T-helper 1 cell treated with Interleukin-12 subunit alpha and Interleukin-12 subunit beta and Interleukin-4 antibody, amounts not matched to agents 30 μg/mL and 1 μg/mL, for 36 hours (primary cell): ENCODE data around the gene MYO7B.
A peak's percentile ranks its signal among the peaks of the same experiment; 100 is the strongest.

Experiments
- H3K27ac Mint-ChIP-seq: one replicate; pipeline ENCODE4 v1.8.0; 2021; ENCODE audit warnings: mild to moderate bottlenecking, mixed read lengths
- H3K27me3 Mint-ChIP-seq: one replicate; pipeline ENCODE4 v1.8.0; 2021; ENCODE audit warnings: low read depth, mixed read lengths
- H3K36me3 Mint-ChIP-seq: one replicate; pipeline ENCODE4 v1.8.0; 2021; ENCODE audit warnings: low read depth, mixed read lengths
- H3K4me1 Mint-ChIP-seq: one replicate; pipeline ENCODE4 v1.8.0; 2021; ENCODE audit warnings: low read depth, mixed read lengths
- H3K4me3 Mint-ChIP-seq: one replicate; pipeline ENCODE4 v1.8.0; 2021; ENCODE audit warnings: mild to moderate bottlenecking, moderate library complexity, mixed read lengths
- H3K9me3 Mint-ChIP-seq: one replicate; pipeline ENCODE4 v1.8.0; 2021; ENCODE audit warnings: mixed read lengths

The MYO7B gene

GRCh38 chr2:127552846-127553245 is 17.4 kb downstream of the MYO7B start:
- peaks cover 4% of the 10 kb centered on the region for H3K4me1 Mint-ChIP-seq
- no peaks in the 10 kb centered on the region for H3K36me3 Mint-ChIP-seq
- H3K27me3 Mint-ChIP-seq: peaks cover 82% of the 10 kb centered on the region
- peaks cover 14% of the 10 kb centered on the region for H3K9me3 Mint-ChIP-seq
- H3K27ac Mint-ChIP-seq: no peak overlapping the region
- no peak overlapping the region for H3K4me3 Mint-ChIP-seq

GRCh38 chr2:127558911-127559310 is 23.4 kb downstream of the MYO7B start:
- Mint-ChIP-seq H3K36me3 (peaks cover 4% of the 10 kb centered on the region), H3K4me3 (no peak overlapping the region), H3K27me3 (peaks cover 70% of the 10 kb centered on the region), H3K27ac (no peak overlapping the region), H3K4me1 (peaks cover 15% of the 10 kb centered on the region), H3K9me3 (peaks cover 14% of the 10 kb centered on the region)

- peaks cover 4% of the 10 kb centered on the region for H3K36me3 Mint-ChIP-seq
- H3K27ac Mint-ChIP-seq: no peak overlapping the region
- no peak overlapping the region for H3K4me3 Mint-ChIP-seq
- peaks cover 68% of the 10 kb centered on the region for H3K27me3 Mint-ChIP-seq
- peaks cover 14% of the 10 kb centered on the region for H3K9me3 Mint-ChIP-seq
- peaks cover 21% of the 10 kb centered on the region for H3K4me1 Mint-ChIP-seq
Measured at GRCh38 chr2:127559454-127559853, 24.0 kb downstream of the MYO7B start.

- H3K27me3 Mint-ChIP-seq: peaks cover 65% of the 10 kb centered on the region
- peaks cover 4% of the 10 kb centered on the region for H3K36me3 Mint-ChIP-seq
- peaks cover 14% of the 10 kb centered on the region for H3K9me3 Mint-ChIP-seq
- H3K4me1 Mint-ChIP-seq: peaks cover 18% of the 10 kb centered on the region
- H3K27ac Mint-ChIP-seq: no peak overlapping the region
- no peak overlapping the region for H3K4me3 Mint-ChIP-seq
Measured at GRCh38 chr2:127560201-127560930, 24.9 kb downstream of the MYO7B start.

GRCh38 chr2:127560931-127561280 is 25.4 kb downstream of the MYO7B start:
- Mint-ChIP-seq H3K27ac (no peak overlapping the region), H3K4me3 (no peak overlapping the region), H3K27me3 (peaks cover 63% of the 10 kb centered on the region), H3K9me3 (peaks cover 14% of the 10 kb centered on the region), H3K36me3 (peaks cover 4% of the 10 kb centered on the region), H3K4me1 (peaks cover 17% of the 10 kb centered on the region)

- Mint-ChIP-seq H3K27ac (no peak overlapping the region), H3K27me3 (peaks cover 61% of the 10 kb centered on the region), H3K36me3 (peaks cover 4% of the 10 kb centered on the region)
Measured at GRCh38 chr2:127561371-127561770, 25.9 kb downstream of the MYO7B start.

GRCh38 chr2:127562936-127563335 is 27.5 kb downstream of the MYO7B start:
- Mint-ChIP-seq H3K4me3 (no peak overlapping the region), H3K4me1 (peaks cover 17% of the 10 kb centered on the region), H3K27ac (no peak overlapping the region), H3K36me3 (peaks cover 4% of the 10 kb centered on the region), H3K9me3 (no peaks in the 10 kb centered on the region), H3K27me3 (peaks cover 61% of the 10 kb centered on the region)

More at GRCh38 chr2:127561371-127561770, 25.9 kb downstream of the MYO7B start:
- Mint-ChIP-seq H3K4me1 (peaks cover 17% of the 10 kb centered on the region), H3K4me3 (no peak overlapping the region), H3K9me3 (peaks cover 14% of the 10 kb centered on the region)

- H3K4me3 Mint-ChIP-seq: peak overlapping the region; percentile 60
- H3K27ac Mint-ChIP-seq: peak overlapping the region; percentile 78
- H3K36me3 Mint-ChIP-seq: peaks cover 4% of the 10 kb centered on the region
- peaks cover 61% of the 10 kb centered on the region for H3K27me3 Mint-ChIP-seq
- H3K9me3 Mint-ChIP-seq: no peaks in the 10 kb centered on the region
- peaks cover 17% of the 10 kb centered on the region for H3K4me1 Mint-ChIP-seq
Measured at GRCh38 chr2:127563458-127564428, 28.3 kb downstream of the MYO7B start.

- H3K27me3 Mint-ChIP-seq: peaks cover 62% of the 10 kb centered on the region
- peaks cover 4% of the 10 kb centered on the region for H3K36me3 Mint-ChIP-seq
- no peaks in the 10 kb centered on the region for H3K9me3 Mint-ChIP-seq
- no peak overlapping the region for H3K27ac Mint-ChIP-seq
- no peak overlapping the region for H3K4me3 Mint-ChIP-seq
- H3K4me1 Mint-ChIP-seq: peaks cover 17% of the 10 kb centered on the region
Measured at GRCh38 chr2:127564429-127565260, 29.2 kb downstream of the MYO7B start.

GRCh38 chr2:127565261-127566138 is 30.0 kb downstream of the MYO7B start:
- Mint-ChIP-seq H3K27me3 (peaks cover 69% of the 10 kb centered on the region), H3K4me1 (peaks cover 17% of the 10 kb centered on the region), H3K4me3 (no peak overlapping the region)

GRCh38 chr2:127566139-127566417 is 30.6 kb downstream of the MYO7B start:
- Mint-ChIP-seq H3K9me3 (no peaks in the 10 kb centered on the region), H3K4me3 (no peak overlapping the region), H3K27ac (no peak overlapping the region), H3K4me1 (peaks cover 17% of the 10 kb centered on the region), H3K27me3 (peaks cover 69% of the 10 kb centered on the region), H3K36me3 (peaks cover 4% of the 10 kb centered on the region)

More at GRCh38 chr2:127565261-127566138, 30.0 kb downstream of the MYO7B start:
- Mint-ChIP-seq H3K27ac (no peak overlapping the region), H3K36me3 (peaks cover 4% of the 10 kb centered on the region), H3K9me3 (no peaks in the 10 kb centered on the region)

GRCh38 chr2:127566576-127566975 is 31.1 kb downstream of the MYO7B start:
- peaks cover 4% of the 10 kb centered on the region for H3K36me3 Mint-ChIP-seq
- H3K27me3 Mint-ChIP-seq: peaks cover 71% of the 10 kb centered on the region
- no peaks in the 10 kb centered on the region for H3K9me3 Mint-ChIP-seq
- H3K4me1 Mint-ChIP-seq: peaks cover 17% of the 10 kb centered on the region
- no peak overlapping the region for H3K27ac Mint-ChIP-seq
- H3K4me3 Mint-ChIP-seq: no peak overlapping the region

GRCh38 chr2:127567351-127567854 is 31.9 kb downstream of the MYO7B start:
- Mint-ChIP-seq H3K9me3 (no peaks in the 10 kb centered on the region), H3K4me3 (no peak overlapping the region), H3K27ac (no peak overlapping the region), H3K36me3 (peaks cover 4% of the 10 kb centered on the region), H3K27me3 (peaks cover 72% of the 10 kb centered on the region), H3K4me1 (peaks cover 17% of the 10 kb centered on the region)
